HG03342 (cell line): ENCODE data around the gene ECE2.

Experiments used
- ATAC-seq: cut with Tn5 transposase; IDR thresholded peaks from one replicate; pipeline ENCODE4 v1.9.1; 2021; ENCODE audit warnings: mild to moderate bottlenecking, moderate library complexity; ENCODE audit not compliant: unreplicated experiment

ECE2 gene

DNA sequence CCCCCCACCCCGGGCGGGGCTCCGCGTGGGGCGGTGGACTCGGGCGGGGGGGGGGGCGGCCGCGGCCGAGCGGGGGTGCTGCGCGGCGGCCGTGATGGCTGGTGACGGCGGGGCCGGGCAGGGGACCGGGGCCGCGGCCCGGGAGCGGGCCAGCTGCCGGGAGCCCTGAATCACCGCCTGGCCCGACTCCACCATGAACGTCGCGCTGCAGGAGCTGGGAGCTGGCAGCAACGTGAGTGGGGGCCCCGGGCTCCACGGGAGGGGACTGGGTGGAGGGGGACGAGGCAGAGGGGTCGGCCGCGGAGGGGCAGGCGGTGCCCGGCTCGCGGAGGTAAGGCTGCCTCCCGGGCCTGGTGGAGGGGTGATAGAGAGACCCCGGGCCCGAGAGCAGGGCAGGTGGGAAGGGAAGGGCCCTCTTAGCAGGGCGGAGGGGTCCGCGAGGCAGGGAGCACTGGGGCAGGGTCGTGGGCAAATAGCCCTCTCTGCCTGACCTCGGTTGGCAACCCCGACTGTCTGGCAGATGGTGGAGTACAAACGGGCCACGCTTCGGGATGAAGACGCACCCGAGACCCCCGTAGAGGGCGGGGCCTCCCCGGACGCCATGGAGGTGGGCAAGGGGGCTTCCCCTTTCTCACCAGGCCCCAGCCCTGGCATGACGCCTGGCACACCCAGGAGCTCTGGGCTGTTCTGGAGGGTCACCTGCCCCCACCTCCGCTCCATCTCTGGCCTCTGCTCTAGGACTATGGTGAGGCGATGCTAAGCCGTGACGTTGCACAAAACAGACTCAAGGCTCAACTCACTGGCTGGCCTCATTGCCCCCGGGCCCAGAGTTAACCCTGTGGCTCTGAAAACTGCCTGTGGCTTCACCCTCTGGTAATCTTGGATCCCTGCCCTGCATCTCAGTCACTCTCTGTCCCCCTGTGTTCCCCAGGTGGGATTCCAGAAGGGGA, at the start of gene ECE2:
TSS of gene ECE2 (plus strand) at position 62 of the 950 bp plus-strand sequence. CDS start at position 194, 132 bp downstream.
- ATAC-seq, result no peak

DNA sequence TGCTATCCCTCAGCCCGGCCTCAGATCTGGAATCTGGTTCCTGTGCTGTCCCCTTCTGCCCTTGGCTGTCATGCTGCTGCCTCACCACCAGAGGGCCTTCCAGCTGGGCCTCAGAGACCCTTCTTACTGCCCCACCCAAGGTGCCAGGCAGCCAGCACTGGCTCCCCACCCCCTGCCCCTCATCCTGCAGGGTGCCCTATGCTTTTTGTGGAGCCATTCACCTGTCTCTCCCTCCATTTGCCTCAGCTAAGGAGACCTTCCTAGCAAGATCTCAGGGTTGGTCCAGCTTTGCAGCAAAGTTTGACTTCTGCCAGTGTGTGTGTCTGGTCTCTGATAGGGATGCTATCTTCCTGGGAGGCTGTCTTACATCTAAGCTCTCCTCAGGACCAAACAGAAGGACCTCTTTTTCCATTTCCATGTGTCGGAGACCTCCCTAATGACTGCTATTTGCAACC, 48.3 kb upstream of the ECE2 start:
- ATAC-seq, result no peak

DNA sequence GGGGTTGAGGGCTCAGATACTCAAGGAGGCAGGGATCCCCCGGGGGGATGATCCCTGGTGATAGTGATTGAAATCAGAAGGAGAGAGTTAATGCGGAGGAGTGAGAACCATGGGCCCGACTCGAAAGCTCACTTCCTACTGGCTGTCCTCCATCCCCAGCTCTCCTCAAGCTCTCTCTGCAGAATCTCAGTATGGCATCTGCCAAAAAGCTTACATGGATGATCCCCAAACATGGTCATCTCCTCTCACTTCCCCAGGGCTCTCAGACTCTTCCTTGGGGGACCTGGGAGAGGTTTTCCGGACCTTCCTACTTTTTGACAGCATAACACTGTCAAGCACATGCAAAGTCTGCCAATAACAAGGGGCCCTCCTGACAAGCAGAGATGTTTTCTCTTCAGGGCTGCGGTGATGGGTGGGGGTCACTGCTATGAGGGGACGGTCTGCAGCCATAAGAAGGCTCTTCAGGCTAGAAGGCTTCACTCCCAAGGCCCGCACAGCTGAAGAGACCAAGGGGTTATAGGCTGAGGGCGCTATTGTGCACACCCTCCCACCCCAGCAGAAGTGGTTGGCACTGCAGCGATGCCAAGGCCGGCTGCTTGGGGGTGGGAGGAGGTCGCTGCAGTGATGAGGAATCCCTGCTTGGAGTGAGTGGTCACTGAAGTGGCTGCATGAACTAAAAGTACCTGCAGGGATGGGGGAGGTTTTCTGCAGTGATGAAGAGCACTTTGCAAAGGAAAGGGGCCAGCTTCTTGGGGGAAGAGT, 47.3 kb upstream of the ECE2 start:
- ATAC-seq, result no peak

GRCh38 chr3:184229394-184230080, 46.3 kb upstream of the ECE2 start, which contains the start of gene VWA5B2:
VWA5B2 (plus strand) TSS chr3:184229585; CDS start chr3:184230529, 944 bp downstream.
- ATAC-seq, result peak; percentile 82

- no peak for ATAC-seq
Observed at GRCh38 chr3:184230081-184230602, 45.7 kb upstream of the ECE2 start.

GRCh38 chr3:184230603-184231528, 45.0 kb upstream of the ECE2 start:
- ATAC-seq, result no peak

DNA sequence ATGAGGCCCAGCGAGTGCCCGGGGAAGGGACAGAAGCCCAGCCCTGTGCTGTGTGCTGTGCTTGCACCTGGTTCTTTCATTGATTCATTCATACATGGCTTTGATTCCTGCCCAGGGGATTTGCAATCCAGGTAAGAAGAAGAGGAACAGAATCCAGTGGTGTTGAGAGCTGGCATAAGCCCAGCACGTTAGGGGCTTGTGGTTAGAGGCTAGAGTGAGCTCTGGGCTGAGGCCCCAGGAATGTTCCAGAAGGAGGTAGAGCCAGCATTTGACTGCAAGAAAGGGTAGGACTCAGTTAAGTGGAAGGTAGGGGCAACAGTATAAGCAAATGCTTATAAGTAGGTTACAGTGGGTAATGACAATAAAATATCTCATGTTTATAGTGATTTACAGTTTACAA, 44.2 kb upstream of the ECE2 start:
- no peak for ATAC-seq

DNA sequence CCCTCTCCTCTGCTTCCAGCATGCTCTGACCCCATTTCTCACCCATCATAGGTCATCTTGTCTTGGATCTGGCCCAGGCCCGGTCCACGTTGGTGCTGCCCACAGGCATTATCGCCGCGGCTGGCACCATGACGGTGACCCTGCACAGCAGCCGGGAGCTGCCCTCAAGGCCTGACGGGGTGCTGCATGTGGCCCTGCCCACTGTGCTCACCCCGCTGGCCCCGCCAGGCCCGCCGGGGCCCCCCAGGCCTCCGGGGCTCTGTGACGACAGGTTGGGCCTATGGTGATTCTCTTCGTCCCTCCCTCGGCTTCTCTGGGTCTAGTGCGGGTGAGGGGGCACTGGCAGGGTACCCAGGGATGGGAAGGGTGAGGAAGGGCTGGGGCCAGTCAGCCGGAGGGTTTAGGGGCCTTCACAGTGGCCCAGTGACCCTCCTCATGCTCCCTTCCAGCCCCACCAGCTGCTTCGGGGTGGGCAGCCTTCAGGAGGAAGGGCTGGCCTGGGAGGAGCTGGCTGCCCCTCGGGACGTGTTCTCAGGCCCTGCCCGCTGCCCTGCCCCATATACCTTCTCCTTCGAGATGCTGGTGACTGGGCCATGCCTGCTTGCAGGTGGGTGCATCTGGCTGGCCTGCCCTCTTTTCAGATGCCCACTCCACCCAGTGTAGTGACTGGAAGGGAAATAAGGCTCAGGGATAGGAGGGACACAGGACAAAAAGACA, 42.5 kb upstream of the ECE2 start:
- no peak for ATAC-seq

DNA sequence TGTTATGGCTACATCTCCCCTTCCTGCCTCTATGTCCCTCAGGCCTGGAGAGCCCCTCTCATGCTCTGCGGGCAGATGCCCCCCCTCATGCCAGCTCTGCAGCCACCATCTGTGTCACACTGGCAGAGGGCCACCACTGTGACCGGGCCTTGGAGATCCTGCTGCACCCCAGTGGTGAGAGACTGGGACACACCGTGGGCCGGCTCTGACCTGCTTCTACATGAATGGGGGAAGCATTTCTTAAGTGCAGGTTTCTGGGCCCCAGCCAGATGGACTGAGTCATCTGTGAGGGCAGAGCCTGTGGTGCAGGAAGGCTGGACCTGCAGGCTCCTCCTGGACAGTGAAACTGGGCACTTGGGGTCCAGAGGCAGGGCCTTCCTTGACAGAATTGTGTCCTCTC, 41.6 kb upstream of the ECE2 start:
- ATAC-seq, result no peak

- no peak for ATAC-seq
Observed at GRCh38 chr3:184234671-184235380, 41.0 kb upstream of the ECE2 start.

DNA sequence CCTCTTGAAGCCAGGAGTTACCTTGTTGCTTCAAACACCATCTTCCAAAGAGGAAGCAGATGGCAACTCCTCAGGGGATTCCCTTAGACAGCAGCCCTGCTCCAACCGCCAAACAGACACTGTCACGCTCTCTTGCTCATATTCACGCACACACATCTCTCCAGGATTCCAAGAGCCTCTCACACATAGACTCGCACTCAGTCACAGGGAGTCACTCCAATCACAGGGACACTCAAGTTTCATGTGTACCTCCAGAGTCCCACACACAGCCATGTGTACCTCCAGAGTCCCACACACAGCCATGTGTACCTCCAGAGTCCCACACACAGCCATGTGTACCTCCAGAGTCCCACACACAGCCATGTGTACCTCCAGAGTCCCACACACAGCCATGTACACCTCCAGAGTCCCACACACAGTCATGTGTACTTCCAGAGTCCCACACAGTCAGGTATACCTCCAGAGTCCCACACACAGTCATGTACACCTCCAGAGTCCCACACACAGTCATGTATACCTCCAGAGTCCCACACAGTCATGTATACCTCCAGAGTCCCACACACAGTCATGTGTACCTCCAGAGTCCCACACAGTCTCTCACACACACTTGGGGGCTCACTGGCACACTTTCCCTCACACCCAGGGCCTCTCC, 40.3 kb upstream of the ECE2 start:
- no peak for ATAC-seq

DNA sequence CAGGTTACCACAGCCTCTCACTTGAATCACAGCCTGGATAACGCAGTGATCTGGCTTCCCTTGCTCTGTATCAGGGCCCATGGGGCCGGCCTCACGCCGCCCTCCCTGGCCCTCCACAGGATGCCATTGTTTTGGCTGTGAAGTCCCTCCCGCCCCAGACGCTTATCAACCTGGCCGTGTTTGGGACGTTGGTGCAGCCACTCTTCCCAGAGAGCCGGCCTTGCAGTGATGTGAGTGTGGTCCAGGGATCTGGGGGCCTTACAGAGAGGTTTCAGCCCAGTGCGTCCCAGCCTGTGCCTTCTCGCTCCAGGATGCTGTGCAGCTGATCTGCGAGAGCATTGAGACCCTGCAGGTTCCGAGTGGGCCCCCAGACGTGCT, 39.8 kb upstream of the ECE2 start:
- no peak for ATAC-seq

- ATAC-seq, result no peak
Observed at GRCh38 chr3:184236636-184237035, 39.2 kb upstream of the ECE2 start.

GRCh38 chr3:184237211-184237610, 38.6 kb upstream of the ECE2 start:
- ATAC-seq, result no peak

- no peak for ATAC-seq
Observed at GRCh38 chr3:184237807-184238206, 38.0 kb upstream of the ECE2 start.

DNA sequence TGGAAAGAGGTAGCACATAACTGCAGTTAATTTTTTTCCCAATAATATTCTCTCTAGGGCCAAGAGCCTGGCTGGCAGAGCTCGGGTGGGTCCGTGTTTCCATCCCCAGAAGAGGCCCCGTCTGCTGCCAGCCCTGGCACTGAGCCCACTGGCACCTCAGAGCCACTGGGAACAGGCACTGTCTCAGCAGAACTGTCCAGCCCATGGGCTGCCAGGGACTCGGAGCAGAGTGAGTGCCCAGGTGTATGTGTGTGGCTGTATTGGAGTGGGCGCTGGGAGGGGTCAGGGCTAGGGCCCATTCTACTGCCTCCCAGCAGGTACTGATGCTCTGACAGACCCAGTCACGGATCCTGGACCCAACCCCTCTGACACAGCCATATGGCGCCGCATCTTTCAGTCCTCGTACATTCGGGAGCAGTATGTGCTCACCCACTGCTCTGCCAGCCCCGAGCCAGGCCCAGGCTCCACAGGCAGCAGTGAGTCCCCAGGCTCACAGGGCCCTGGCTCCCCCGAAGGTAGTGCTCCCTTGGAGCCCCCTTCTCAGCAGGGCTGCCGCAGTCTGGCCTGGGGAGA, 37.5 kb upstream of the ECE2 start:
- ATAC-seq, result no peak

DNA sequence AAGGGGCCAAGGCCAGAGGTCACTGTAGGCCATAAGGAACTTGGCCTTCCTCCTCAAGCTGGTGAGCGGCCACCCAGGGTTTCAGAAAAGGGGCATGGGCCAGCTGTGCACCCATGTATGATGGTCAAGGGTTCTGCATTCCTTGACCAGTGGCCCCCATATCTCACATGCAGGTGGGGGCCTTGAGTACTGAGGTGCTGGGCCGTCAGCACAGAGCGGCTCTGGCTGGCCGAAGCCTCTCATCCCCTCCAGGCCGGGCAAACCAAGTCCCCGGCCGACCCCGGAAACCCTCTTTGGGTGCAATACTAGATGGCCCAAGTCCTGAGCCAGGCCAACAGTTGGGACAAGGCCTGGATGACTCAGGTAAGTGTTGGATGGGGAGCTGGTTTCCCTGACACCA, 36.6 kb upstream of the ECE2 start:
- ATAC-seq, result no peak

DNA sequence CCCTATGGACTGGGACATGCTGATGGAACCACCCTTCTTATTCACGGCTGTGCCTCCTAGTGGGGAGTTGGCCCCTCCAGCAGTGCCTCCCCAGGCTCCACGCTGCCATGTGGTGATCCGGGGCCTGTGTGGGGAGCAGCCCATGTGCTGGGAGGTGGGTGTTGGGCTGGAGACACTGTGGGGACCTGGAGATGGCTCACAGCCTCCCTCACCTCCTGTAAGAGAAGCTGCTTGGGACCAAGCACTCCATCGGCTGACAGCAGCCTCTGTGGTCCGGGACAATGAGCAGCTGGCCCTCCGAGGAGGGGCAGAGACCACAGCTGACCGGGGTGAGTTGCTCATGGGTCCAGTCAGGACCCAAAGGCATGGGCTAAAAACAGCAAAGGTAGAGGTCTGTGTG, 36.1 kb upstream of the ECE2 start:
- ATAC-seq, result no peak
